SK-N-MC (cell line): ENCODE data around the gene HAT1.

Experiments used
- DNase-seq: peaks from one replicate; pipeline ENCODE4 v3.0.0-alpha.2; 2011; ENCODE audit warnings: low read depth, low spot score
- H3K27ac ChIP-seq: fragments of 200-600 bp; sonication (generic); 2 replicates; pipeline ENCODE4 v1.5.1; 2016; ENCODE audit warnings: mixed run types
- H3K36me3 ChIP-seq: fragments of 200-600 bp; sonication (generic); 2 replicates; pipeline ENCODE4 v1.6.1; 2017; ENCODE audit warnings: antibody characterized with exemption, low read length, mixed read lengths; ENCODE audit not compliant: insufficient read depth
- H3K4me3 ChIP-seq: fragments of 200-600 bp; sonication (generic); 2 replicates; pipeline ENCODE4 v1.5.1; 2016
- H3K9ac ChIP-seq: fragments of 200-600 bp; sonication (generic); 2 replicates; pipeline ENCODE4 v1.8.0; 2017; ENCODE audit warnings: mixed run types, mixed read lengths; ENCODE audit not compliant: insufficient read length
- H3K9me3 ChIP-seq: fragments of 200-600 bp; sonication (generic); 2 replicates; pipeline ENCODE4 v1.6.1; 2017; ENCODE audit warnings: low read depth, mild to moderate bottlenecking, antibody characterized with exemption, low read length, moderate library complexity, mixed read lengths
- EZH2 ChIP-seq: fragments of 200-600 bp; sonication (generic); IDR thresholded peaks from one replicate; pipeline ENCODE4 v1.6.1; 2017; ENCODE audit warnings: antibody characterized with exemption
- FOXP2 ChIP-seq: optimal IDR thresholded peaks from 2 replicates; pipeline ENCODE3; 2011; ENCODE audit warnings: mild to moderate bottlenecking, moderate library complexity; ENCODE audit not compliant: insufficient read depth; ENCODE audit errors: extremely low read length, control extremely low read depth
- POLR2AphosphoS5 ChIP-seq: IDR thresholded peaks from 2 replicates; pipeline ENCODE4 v1.6.1; 2012; ENCODE audit warnings: mild to moderate bottlenecking, low read depth, low read length, borderline replicate concordance

HAT1 gene

DNA sequence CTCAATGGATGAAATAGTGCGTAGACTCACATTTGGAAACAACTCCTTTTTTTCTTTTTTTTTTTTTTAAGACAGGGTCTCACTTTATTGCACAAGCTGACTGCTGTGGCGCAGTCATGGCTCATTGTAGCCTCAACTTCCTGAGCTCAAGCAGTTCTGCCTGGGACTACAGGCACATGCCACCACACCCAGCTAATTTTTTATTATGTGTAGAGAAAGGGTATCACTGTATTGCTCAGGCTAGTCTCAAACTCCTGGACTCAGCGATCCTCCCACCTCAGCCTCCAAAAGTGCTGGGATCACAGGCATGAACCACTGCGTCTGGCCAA, 17.4 kb downstream of the HAT1 start:
- Histone ChIP-seq H3K4me3 (no peak overlapping the region), H3K9ac (no peak overlapping the region), H3K27ac (no peak overlapping the region), H3K36me3 (peaks cover 38% of the 10 kb centered on the region), H3K9me3 (no peaks in the 10 kb centered on the region)
- TF ChIP-seq FOXP2 (no peak), EZH2 (no peak), POLR2AphosphoS5 (no peak)
- no peak for DNase-seq

DNA sequence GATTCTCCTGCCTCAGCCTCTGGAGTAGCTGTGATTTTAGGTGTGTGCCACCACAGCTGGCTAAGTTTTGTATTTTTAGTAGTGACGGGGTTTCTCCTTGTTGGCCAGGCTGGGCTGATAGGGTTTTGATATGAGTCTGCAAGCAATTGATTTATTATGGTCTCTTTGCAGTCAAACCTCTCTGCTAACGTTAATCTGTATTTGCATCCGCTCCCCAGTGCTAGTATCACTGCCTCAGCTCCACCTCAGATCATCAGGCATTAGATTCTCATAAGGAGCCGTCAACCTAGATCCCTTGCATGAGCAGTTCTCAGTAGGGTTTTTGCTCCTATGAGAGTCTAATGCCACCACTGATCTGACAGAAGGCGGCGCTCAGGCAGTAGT, 19.0 kb downstream of the HAT1 start:
- TF ChIP-seq FOXP2 (no peak), EZH2 (no peak), POLR2AphosphoS5 (no peak)
- Histone ChIP-seq H3K27ac (no peak overlapping the region), H3K36me3 (peaks cover 40% of the 10 kb centered on the region), H3K9ac (no peak overlapping the region), H3K4me3 (no peak overlapping the region), H3K9me3 (no peaks in the 10 kb centered on the region)
- no peak for DNase-seq

DNA sequence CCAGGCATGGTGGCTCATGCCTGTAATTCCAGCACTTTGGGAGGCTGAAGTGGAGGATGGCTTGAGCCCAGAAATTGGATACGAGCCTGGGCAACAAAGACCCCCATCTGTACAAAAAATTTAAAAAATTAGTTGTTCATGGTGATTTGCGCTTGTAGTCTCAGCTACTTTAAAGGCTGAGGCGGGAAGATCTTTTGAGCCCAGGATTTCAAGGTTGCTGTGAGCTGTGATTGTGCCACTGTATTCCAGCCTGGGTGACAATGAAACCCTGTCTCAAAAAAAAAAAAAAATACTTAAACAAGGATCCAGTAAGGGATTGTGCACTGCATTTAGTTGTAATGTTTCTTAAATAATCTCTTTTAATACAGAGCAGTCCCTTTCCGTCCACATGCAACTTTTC, 21.6 kb downstream of the HAT1 start:
- TF ChIP-seq FOXP2 (no peak), POLR2AphosphoS5 (no peak), EZH2 (no peak)
- Histone ChIP-seq H3K4me3 (no peak overlapping the region), H3K9ac (no peak overlapping the region)

DNA sequence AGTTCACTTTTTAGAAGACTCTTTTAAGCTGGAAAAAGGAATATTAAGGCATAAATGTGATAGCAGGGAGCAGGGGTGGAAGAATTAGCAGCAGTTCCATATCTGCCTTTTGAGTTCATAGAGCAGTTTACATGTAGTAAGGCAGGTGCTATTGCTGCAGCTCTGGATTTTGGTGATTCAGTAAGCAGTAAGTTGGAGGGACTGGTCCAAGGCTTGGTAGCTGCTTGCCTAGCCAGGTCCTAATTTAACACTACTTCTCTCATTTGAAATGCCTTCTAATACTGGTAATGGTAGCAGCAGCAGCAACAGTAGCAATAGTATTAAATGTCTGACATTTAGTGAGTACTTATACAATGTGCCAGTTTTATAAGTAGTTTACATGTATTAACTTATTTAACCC, 30.0 kb downstream of the HAT1 start:
- Histone ChIP-seq H3K9me3 (no peaks in the 10 kb centered on the region), H3K9ac (no peak overlapping the region), H3K27ac (no peak overlapping the region), H3K4me3 (no peak overlapping the region), H3K36me3 (peaks cover 33% of the 10 kb centered on the region)
- TF ChIP-seq POLR2AphosphoS5 (no peak), EZH2 (no peak), FOXP2 (no peak)
- DNase-seq, result no peak

More for the DNA sequence above, 21.6 kb downstream of the HAT1 start:
- DNase-seq, result no peak
- Histone ChIP-seq H3K36me3 (peaks cover 44% of the 10 kb centered on the region), H3K9me3 (no peaks in the 10 kb centered on the region), H3K27ac (no peak overlapping the region)

DNA sequence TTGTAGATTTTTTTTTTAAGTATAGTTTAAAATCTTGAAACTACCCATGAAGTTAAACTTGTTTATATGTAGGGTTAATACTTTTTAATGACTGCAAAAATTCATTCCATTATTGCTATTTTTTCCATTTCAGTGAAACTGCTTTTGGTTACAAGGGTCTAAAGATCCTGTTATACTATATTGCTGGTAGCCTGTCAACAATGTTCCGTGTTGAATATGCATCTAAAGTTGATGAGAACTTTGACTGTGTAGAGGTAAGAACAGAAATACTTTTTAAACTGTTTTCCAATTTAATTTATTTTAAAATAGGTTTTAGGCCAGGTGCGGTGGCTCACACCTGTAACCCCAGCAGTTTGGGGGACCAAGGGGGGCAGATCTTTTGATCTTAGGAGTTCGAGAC, 30.5 kb downstream of the HAT1 start:
- no peak overlapping the region for H3K27ac ChIP-seq
- H3K9ac ChIP-seq, result no peak overlapping the region
- no peaks in the 10 kb centered on the region for H3K9me3 ChIP-seq
- DNase-seq, result no peak
- TF ChIP-seq POLR2AphosphoS5, result no peak
- no peak for TF ChIP-seq FOXP2
- no peak for TF ChIP-seq EZH2
- no peak overlapping the region for H3K4me3 ChIP-seq
- H3K36me3 ChIP-seq, result peaks cover 36% of the 10 kb centered on the region

DNA sequence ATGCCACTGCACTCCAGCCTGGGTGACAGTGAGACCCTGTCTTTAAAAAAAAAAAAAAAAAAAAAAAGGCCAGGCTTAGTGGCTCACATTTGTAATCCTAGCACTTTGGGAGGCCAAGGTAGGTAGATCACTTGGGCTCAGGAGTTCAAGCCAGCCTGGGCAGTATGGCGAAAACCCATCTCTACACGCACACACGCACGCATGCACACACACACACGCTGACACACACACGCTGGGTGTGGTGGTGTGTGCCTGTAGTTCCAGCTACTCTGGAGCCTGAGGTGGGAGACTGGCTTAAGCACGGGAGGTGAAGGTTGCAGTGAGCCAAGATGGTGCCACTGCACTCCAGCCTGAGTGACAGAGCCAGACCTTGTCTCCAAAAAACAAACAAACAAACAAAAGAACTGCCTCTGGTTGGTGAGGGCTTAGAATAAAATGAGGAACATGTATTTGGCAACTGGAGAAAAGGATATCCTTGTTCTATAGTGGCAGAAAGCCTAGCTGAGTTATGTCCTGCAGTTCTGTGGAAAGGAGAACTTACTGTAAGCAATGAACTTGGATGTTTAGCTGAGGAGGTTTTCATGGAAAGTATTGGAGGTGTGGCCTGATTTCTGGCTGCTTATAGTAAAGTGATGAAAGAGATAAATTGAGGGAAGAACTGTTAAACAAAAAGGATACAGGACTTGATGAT, 34.0 kb downstream of the HAT1 start:
- Histone ChIP-seq H3K9me3 (no peaks in the 10 kb centered on the region), H3K4me3 (no peak overlapping the region), H3K36me3 (peaks cover 35% of the 10 kb centered on the region), H3K9ac (no peak overlapping the region), H3K27ac (no peak overlapping the region)
- DNase-seq, result no peak
- TF ChIP-seq EZH2 (no peak), POLR2AphosphoS5 (no peak), FOXP2 (no peak)

DNA sequence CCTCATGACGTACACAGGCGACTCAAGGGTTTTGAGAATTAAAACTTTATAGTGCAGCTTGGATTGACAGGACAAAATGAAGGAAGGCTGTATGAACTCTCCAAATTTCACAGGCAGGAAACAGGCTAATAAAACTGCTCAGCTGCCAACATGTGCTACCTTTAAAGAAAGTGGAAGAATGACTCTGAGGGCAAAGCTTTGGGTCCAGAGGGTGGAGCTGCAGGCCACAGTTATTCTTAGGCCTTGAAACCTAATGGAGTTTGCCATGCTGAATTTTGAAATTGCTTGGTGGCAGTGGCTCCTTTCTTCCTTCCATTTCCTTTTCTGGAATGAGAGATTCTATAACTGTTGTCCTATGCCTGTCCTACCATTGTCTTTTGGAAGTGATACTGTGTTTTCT, 34.8 kb downstream of the HAT1 start:
- no peak for TF ChIP-seq EZH2
- TF ChIP-seq FOXP2, result no peak
- no peak for TF ChIP-seq POLR2AphosphoS5
- Histone ChIP-seq H3K9me3 (no peaks in the 10 kb centered on the region), H3K9ac (no peak overlapping the region), H3K4me3 (no peak overlapping the region), H3K27ac (no peak overlapping the region), H3K36me3 (peaks cover 34% of the 10 kb centered on the region)
- DNase-seq, result no peak

DNA sequence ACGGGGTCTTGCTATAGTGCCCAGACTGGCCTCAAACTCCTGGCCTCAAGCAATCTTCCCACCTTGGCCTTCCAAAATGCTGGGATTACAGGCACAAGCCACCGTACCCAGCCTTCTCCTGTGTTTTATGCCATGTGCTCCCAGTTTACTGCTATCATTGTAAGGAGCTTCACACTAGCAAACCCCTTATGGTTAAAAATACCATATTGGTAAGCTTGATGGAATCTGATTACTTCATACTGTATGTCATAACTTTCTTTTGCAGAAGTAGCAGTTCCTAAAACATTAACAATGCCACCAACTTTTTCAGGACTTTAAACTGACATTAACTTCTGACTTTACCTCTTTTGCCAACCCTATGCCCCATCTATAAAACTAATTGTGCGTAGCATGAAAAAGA, 36.2 kb downstream of the HAT1 start:
- H3K27ac ChIP-seq, result no peak overlapping the region

DNA sequence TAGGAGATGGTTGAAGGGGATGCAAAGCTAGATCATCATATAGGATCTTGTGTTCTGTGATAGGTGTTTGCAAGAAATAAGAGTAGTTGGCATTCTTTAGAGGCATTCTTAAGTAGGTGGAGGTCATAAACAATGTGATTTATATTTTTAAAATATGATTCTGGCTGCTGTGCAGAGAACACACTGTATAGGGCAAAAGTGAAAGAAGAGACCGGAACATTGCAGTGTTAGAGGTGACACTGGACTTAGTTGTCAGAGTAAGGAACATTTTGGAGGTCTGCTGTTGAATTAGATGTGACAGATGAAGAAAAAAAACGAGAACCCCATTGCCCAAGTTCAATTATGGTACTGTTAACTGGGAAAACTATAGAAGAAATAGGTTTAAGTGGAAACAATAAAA, 37.7 kb downstream of the HAT1 start:
- DNase-seq, result no peak
- no peak overlapping the region for H3K27ac ChIP-seq
- peaks cover 20% of the 10 kb centered on the region for H3K36me3 ChIP-seq
- no peak overlapping the region for H3K9ac ChIP-seq
- no peaks in the 10 kb centered on the region for H3K9me3 ChIP-seq
- TF ChIP-seq EZH2, result no peak
- TF ChIP-seq FOXP2, result no peak
- no peak for TF ChIP-seq POLR2AphosphoS5
- no peak overlapping the region for H3K4me3 ChIP-seq

More for the DNA sequence above, 36.2 kb downstream of the HAT1 start:
- H3K4me3 ChIP-seq, result no peak overlapping the region
- no peak overlapping the region for H3K9ac ChIP-seq
- H3K36me3 ChIP-seq, result peaks cover 25% of the 10 kb centered on the region
- no peak for DNase-seq
- H3K9me3 ChIP-seq, result no peaks in the 10 kb centered on the region
- TF ChIP-seq POLR2AphosphoS5 (no peak), FOXP2 (no peak), EZH2 (no peak)
